ENCODE results near the gene AFF2.

AFF2 gene

GRCh38 chrX:148592595-148592994 lies 92.2 kb downstream of the AFF2 start:
- no peak for DNase-seq

DNA sequence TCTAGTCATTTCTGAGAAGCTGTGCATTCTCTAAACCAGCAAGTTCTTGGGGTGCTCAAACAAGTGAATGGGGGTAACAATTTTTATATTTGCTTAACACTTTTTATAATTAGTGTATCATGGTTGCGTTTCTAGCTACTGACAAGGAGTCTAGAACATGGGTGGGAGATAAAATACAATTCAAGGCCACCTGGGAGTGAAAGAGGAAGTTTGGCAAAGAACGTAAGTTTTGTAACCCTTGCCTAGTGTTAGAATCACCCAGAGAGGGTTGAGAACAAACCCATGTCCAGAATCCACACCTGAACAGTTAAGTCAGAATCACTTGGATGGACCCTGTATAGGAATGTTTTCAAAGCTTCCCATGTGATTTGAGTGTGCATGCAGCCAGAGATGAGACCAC lies 92.7 kb downstream of the AFF2 start:
- no peak for DNase-seq

DNA sequence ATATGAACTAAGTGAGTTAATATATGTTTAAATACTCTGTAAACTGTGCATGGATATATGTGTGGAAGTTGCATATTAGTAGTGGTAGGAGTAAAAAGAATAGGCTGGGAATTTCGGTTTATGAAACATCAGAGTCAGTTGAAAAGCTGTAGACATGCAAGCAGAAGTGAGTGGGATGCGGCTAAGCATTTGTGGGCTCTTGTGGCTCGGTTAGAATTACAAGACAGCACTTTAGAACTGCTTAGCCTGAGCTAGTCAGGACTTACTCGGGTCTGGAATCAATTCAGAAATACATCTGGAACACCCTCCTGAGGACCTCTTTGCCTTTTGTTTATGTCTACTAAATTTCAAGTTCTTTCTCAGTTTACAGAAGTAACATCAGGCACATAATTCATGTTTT lies 93.6 kb downstream of the AFF2 start:
- no peak for DNase-seq

DNA sequence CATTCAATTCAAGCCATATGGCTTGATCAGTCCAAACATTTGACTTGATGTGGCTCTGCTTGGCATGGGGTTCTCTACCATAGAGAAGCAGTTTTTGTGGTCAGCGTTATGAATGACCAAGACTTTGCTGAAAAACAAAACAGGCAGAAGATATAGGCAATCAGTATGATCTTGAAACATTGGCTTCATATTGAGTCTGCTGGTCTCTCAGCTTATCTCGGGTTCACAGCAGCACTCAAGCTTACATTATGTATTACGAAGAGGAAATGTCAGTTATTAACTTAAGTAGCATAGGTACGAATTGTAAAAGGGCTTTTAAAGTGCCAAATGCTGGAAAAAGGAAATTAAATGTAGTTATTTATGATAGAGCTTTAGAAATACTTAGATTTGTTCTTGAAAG lies 99.0 kb downstream of the AFF2 start:
- DNase-seq: no peak

GRCh38 chrX:148600131-148600530 lies 99.7 kb downstream of the AFF2 start:
- no peak for DNase-seq

- no peak for DNase-seq
These were observed 100.2 kb downstream of the AFF2 start for GRCh38 chrX:148600581-148600980.

DNA sequence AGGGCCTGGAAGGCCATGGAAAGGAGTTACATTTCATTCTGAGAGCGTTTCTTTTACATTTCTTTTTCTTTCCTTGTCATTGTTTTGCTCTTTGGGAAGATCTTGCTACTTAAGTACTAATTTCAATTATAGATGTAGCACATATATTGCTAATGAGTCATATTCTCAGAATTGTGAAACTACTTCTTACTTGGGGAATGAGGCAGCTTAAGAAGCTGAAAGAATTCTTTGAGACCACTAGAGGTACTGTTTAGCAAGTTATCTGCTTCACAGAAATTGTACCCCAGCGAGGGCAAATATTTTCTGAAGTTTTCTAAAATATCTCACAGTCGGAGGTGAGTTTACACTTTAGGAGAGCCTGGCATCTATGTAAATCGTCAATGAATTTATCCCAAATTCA lies 100.6 kb downstream of the AFF2 start:
- no peak for DNase-seq

DNA sequence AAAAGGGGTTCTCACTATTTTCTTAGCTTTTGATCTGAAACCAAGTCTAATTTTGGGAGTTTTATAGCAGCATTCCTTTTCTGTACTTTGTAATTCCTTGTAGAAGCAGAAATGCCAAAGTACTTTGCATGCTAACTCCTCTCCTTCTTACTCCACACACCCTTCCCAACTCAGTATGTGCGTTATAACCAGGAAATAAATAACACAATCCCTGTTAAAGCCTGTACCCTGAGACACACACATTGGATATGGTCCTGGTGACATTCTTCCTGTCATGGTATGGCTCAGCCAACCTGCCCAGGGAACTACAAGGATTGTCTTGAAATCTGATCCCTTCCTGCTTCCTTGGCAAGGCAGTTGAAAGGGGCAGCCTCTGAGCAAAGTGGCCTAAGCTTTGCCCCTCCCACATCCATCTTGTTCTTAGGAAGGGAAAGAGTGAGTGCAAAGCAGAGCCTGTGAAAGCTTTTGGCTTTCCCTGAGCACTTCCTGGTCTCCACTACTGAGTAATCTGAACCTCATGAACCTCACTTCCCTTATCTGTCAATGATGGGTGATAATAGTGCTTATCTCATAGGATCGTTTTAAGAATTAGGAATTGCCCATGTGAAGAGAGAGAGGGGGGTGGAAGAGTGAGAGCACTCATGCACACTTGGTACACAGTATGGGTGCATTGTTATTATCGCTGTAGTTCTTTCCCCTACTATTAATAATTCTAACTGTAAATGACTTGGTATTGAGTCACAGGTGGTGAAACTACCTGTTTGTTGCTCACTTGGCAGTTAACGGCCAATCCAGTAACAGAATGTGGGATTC lies 109.3 kb downstream of the AFF2 start:
- DNase-seq: no peak

DNA sequence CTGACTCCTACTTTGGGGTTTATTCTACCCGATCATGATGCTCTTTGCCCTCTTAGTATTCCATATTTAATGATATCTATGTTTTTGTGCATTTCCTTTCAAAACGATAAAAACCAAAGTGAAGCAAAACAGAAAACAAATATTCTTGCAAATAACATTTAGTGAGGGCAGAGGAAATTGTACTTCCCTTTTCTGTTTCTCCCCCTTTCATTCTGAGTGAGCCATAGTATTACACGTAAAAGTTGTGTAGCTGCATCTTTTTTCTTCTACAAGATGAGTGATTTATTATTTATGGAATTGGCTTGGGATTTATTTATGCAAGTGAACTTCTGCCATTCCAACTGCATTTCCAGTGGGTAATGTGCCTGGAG lies 109.9 kb downstream of the AFF2 start:
- DNase-seq: no peak

DNA sequence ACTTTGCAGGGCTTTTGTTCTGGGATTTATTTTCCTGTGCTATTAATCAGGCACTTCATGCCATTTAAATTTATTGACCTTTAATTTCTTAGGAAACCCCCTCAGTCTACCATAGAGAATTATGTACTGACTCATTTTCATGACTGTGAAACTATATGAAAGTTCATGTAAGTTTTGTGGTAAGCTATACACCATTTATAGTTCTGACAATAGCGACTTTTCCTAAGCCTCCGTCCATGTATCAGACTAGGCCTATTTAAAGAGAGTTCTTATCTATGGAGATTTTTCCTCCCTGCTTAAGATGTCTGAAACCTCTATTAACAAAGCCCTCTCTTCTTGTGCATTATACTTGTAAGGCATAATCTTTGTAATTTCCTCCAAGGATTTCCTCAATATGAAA lies 111.6 kb downstream of the AFF2 start:
- no peak for DNase-seq

- no peak for DNase-seq
These were observed 112.0 kb downstream of the AFF2 start for GRCh38 chrX:148612431-148612830.

GRCh38 chrX:148613636-148614035 lies 113.2 kb downstream of the AFF2 start:
- DNase-seq: no peak

DNA sequence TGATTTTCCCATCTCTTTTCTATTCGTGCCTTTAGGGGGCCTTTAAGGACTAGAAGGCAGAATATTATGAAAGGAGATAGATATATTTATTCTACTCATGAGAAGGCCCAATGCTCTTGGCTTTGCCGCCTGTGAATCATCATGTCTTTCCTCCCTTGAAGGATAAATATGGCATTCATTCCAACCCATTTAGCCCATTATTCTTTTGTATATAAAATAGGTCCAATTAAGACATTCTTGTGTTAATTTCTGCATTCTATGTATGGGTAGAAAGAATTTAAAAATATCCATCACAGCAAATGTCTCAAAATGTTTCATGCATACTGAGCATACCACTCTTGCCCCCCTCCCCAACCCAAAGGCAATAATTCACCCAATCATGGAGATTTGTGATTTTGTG lies 115.1 kb downstream of the AFF2 start:
- no peak for DNase-seq

DNA sequence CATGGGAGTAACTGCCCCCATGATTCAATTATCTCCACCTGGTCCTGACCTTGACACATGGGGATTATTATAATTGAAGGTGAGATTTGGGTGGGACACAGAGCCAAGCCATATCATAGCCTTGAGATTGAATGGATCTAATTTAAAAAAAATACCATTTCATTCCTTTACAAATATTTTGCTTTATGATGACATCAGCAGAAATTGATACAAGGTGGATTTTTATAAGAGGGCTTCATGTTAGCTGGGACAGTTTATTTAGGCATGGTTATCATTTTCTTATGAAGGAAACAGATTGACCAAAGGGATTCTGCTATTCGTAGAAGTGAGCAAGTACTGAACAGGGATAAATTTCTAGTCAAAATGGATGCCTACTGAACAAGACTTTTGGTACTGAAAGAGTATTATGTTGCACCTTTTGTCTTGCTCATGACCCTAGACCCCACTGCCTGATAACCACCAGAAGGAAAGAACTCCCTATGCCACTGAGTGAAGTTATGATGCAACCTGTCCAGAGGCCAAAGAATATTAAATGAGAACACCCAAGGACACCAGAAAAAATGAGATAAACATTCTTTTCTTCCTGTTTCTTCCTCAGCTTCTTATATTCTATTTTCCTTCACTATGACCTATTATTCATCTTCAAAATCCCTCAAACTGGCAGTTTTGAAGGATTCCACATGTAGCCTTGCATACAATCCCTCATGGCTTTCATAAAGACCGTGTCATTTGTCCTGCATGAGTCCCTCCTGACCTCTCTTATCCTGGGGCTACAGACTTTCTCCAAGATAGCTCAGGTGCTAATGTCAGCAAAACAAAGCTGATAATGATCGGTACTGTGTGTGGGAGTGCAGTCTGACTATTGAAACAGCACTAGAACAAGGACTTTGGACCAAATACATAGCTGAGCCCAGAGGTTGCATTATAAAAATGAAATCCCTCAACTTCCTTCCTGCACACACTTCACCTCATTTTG lies 118.3 kb downstream of the AFF2 start:
- DNase-seq: no peak

DNA sequence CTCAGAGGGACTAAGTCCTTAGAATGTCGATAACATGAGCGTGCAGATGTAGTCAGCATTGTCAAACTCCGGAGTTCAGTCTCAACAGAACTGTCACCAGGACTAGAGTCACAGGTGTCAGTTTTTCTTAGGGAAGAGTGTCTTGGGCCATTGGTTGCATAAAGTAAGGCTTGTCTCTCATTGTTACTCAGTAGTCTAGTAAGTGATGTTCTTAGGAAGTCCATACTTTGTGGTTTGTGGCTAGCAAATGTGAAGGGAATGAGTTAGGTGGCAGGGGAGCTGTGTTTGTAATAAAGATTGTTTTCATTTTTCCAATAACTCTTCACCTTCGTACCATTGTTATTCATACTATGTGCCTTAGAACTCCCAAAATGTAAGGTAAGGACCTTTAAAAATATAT lies 119.6 kb downstream of the AFF2 start:
- DNase-seq: no peak

GRCh38 chrX:148624951-148625474 lies 124.6 kb downstream of the AFF2 start:
- no peak for DNase-seq

DNA sequence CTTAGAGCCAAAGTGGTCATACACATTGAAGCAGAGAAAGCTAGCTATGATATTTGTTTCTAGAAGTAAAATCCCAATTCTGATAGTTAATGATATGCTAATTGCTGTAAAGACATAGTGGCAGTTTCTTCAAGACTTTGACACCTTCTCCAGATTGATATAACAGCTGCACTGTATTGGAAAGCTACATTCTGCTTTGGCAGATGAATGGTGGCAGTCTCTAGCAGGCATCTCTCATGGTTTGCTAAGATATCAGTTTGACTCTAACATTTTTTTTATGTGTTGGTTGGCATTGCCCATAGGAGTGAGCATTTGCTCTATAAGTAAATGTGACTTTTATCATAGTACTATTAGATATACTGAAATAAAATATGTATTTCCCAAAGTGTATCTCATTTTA lies 128.2 kb downstream of the AFF2 start:
- DNase-seq: no peak

DNA sequence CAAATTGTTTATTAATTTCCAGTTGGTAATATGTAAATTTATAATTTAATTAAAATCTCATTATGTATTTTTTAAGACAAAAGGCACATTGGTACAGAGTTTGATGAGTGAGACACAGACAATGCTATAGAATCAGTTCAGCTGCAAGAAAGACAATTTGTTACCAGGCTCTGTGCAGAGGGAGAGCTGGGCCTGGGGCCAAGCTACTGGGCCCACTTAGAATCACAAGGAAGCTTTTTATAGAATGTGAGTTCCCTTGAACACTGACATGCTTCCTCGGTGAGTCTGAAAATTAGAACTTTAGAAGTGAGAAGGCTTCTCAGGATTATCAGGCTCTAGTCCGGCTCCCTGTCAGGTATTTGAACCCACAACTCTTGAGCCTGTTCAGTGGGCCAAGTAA lies 129.0 kb downstream of the AFF2 start:
- no peak for DNase-seq

DNA sequence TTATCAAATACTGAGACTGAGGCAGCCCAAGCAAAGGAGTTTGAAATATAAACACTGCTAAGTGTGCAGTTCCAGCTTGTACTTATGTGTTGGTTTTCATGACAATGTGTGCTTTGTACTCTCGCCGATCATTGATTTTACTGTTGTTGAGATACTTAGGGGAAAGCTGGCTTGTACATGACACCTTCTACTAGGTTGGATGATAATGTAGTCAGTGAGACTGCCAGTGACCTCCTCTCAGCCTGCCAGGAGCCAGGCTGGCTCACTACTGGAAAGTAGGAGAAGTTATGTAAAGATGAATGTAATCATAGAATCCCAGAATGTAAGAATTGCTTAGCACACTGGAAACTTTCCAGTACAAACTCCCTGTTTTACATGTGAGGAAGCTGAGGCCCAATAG lies 132.0 kb downstream of the AFF2 start:
- DNase-seq: no peak

- DNase-seq: no peak
These were observed 132.9 kb downstream of the AFF2 start for GRCh38 chrX:148633218-148633908.

DNA sequence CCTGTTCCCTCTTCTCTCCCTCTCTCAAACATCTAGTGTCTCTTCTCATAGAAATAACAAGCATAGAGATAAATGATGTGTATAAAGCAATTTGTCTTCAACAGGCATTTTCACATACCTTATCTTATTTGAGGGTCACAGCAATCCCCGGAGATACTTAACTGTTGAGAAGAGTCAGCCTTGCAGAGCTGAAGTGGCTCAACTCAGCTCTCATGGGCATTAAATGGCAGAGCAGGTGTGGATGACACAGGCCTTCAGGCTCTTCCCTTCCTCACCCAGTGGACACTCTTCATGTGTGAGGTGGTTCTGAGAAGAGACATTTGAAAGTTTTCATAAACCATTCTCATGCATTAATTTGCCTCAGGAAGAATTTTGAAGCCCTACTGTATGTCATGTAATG lies 134.2 kb downstream of the AFF2 start:
- no peak for DNase-seq

DNA sequence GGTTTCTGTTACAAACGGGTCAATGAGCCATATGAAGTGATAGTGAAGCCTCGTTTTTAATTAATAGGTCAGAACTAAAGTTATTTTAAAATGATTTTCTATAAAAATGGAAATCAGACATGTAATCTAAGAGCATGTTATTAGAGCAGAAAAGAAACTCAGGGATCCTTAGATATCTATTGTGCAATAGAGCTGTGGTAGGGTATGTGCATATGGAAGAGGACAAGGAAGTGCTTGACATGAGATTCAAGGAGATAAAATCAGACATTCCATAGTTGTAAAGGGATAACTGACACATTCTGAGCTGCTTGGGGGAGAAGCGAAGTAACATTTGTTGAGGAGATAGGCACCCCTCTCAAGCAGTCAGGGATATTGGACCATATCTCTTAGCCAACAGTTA lies 143.0 kb downstream of the AFF2 start:
- DNase-seq: no peak

DNA sequence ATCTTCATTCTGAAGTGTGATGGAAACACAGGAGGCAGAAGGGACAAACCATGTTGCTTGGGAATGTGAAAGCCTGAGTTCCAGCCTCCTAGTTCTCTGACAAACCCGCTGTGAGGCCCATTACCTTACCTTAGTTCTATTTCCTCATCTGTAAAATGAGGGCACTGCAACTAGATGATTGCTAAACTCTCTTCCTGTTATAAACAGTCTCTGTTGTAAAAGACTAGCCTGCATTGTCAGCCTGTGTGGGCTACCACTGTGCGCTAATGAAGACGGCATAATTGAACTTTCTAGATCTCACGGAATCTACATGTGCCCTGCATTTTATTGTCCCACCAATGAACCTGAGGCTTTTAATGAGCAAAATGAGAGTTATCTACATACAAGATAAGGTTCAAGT lies 147.2 kb downstream of the AFF2 start:
- DNase-seq: no peak
